Measurements from ENCODE around the gene LBH.

DNA sequence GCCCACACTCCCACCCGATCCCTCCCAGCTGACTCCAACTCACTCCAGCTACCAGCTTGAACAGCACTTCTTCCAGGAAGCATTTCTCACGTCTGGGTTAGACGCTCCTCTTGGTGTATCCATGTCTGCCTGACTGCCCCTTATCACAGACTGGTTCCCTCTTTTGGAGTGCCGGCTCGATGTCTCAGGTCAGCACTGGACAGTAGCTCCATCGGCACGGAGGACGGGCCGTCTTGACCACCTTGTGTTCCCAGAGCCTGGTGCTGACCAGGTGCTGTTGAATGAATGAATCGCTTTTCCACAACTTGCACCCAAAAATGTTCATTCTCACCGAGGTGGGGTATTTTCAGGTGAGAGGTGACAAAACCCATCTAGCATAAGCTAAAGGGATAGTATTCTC lies 71.8 kb downstream of the LBH start:
- TF ChIP-seq POLR2A (IDR thresholded peaks at IDR 0.05) (no peak), POLR2AphosphoS5 (IDR thresholded peaks at IDR 0.05) (no peak), CTCF (IDR thresholded peaks at IDR 0.05) (no peak)
